ENCODE measurements around the gene KLHDC3.
A peak's percentile ranks its signal among the peaks of the same experiment; 100 is the strongest.

The KLHDC3 gene

GRCh38 chr6:43045371-43045930 is 31.4 kb downstream of the KLHDC3 start:
- TF ChIP-seq CTCF (IDR thresholded peaks at IDR 0.05; ENCODE audit: low read depth, low read length): no peak
- DNase-seq: no peak
- no peak overlapping the region for H3K27ac ChIP-seq

GRCh38 chr6:43047998-43048397 is 33.9 kb downstream of the KLHDC3 start:
- Histone ChIP-seq H3K9me3 (ENCODE audit: severe bottlenecking) (no peaks in the 10 kb centered on the region), H3K27me3 (ENCODE audit: insufficient read depth, low read depth, severe bottlenecking) (no peaks in the 10 kb centered on the region), H3K27ac (no peak overlapping the region), H3K36me3 (peaks cover 88% of the 10 kb centered on the region), H3K4me3 (ENCODE audit: low read depth, low read length) (no peak overlapping the region)
- TF ChIP-seq CTCF (IDR thresholded peaks at IDR 0.05; ENCODE audit: low read depth, low read length): no peak
- no peak for DNase-seq

More at GRCh38 chr6:43045371-43045930, 31.4 kb downstream of the KLHDC3 start:
- peaks cover 89% of the 10 kb centered on the region for H3K36me3 ChIP-seq
- no peaks in the 10 kb centered on the region for H3K27me3 ChIP-seq (ENCODE audit: insufficient read depth, low read depth, severe bottlenecking)
- no peaks in the 10 kb centered on the region for H3K9me3 ChIP-seq (ENCODE audit: severe bottlenecking)
- no peak overlapping the region for H3K4me3 ChIP-seq (ENCODE audit: low read depth, low read length)

GRCh38 chr6:43050981-43051380 is 36.9 kb downstream of the KLHDC3 start:
- TF ChIP-seq CTCF (IDR thresholded peaks at IDR 0.05; ENCODE audit: low read depth, low read length): no peak
- peaks cover 84% of the 10 kb centered on the region for H3K36me3 ChIP-seq
- no peaks in the 10 kb centered on the region for H3K9me3 ChIP-seq (ENCODE audit: severe bottlenecking)
- H3K27ac ChIP-seq: no peak overlapping the region
- no peak overlapping the region for H3K4me3 ChIP-seq (ENCODE audit: low read depth, low read length)
- no peaks in the 10 kb centered on the region for H3K27me3 ChIP-seq (ENCODE audit: insufficient read depth, low read depth, severe bottlenecking)
- DNase-seq: no peak

- Histone ChIP-seq H3K27ac (peak overlapping the region; percentile 93), H3K36me3 (peaks cover 86% of the 10 kb centered on the region), H3K4me3 (ENCODE audit: low read depth, low read length) (no peak overlapping the region), H3K9me3 (ENCODE audit: severe bottlenecking) (no peaks in the 10 kb centered on the region), H3K27me3 (ENCODE audit: insufficient read depth, low read depth, severe bottlenecking) (no peaks in the 10 kb centered on the region)
- no peak for TF ChIP-seq CTCF (IDR thresholded peaks at IDR 0.05; ENCODE audit: low read depth, low read length)
- no peak for DNase-seq
Measured at GRCh38 chr6:43052225-43052841, 38.3 kb downstream of the KLHDC3 start.

- peaks cover 86% of the 10 kb centered on the region for H3K36me3 ChIP-seq
- H3K4me3 ChIP-seq (ENCODE audit: low read depth, low read length): peak overlapping the region; percentile 77
- no peaks in the 10 kb centered on the region for H3K9me3 ChIP-seq (ENCODE audit: severe bottlenecking)
- peak overlapping the region; percentile 93 for H3K27ac ChIP-seq
- peak; percentile 27; the same call in 1 of the 2 replicates for TF ChIP-seq CTCF (IDR thresholded peaks at IDR 0.05; ENCODE audit: low read depth, low read length)
- no peaks in the 10 kb centered on the region for H3K27me3 ChIP-seq (ENCODE audit: insufficient read depth, low read depth, severe bottlenecking)
- DNase-seq: no peak
Measured at GRCh38 chr6:43052842-43053544, 38.9 kb downstream of the KLHDC3 start.

All from WERI-Rb-1 (cell line).